Right atrium auricular region (tissue), 2 donors: ENCODE data around the gene RHOBTB1. TPM values are rescaled to one million over a fixed set of nuclear protein-coding genes. Genes with fewer than 3 reads are reported as not detected.

ENCODE experiments used
- DNase-seq: peaks from one replicate; pipeline ENCODE4 v3.0.0-alpha.2; 2019; ENCODE audit warnings: low spot score
- H3K27ac ChIP-seq, 2 donors: fragments of 200-600 bp; sonication (generic); 1 replicate in 1 of 2; 2 replicates in 1 of 2; pipeline ENCODE4 v1.5.1; 2016 to 2019
- H3K27me3 ChIP-seq, 2 donors: fragments of 200-600 bp; sonication (generic); one replicate each; pipeline versions ENCODE4 v1.5.1 to v1.6.0; 2017 to 2019
- H3K36me3 ChIP-seq: fragments of 200-600 bp; sonication (generic); one replicate; pipeline ENCODE4 v1.5.1; 2016
- H3K4me1 ChIP-seq, 2 donors: fragments of 200-600 bp; sonication (generic); one replicate each; pipeline versions ENCODE4 v1.5.1 to v1.6.0; 2017 to 2019
- H3K4me3 ChIP-seq, 2 donors: fragments of 200-600 bp; sonication (generic); 1 replicate in 1 of 2; 2 replicates in 1 of 2; pipeline ENCODE4 v1.5.1; 2017 to 2019; ENCODE audit warnings: mild to moderate bottlenecking in 1 of 2, moderate library complexity in 1 of 2
- H3K9me3 ChIP-seq, 2 donors: fragments of 200-600 bp; sonication (generic); one replicate each; pipeline ENCODE4 v1.5.1; 2019
- total RNA-seq, 2 donors: library from RNA; depleted of rRNA; stranded (reverse); fragments of >200 nt; gene quantifications; one replicate each; pipeline ENCODE4 v1.1.0, GENCODE V29; 2016
- TF ChIP-seq, protein P1 (sequence below), 2 donors: fragments of 200-600 bp; sonication (generic); IDR thresholded peaks; one replicate each; pipeline ENCODE4 v1.5.1; 2019; ENCODE audit warnings: antibody characterized with exemption in 2 of 2

The RHOBTB1 gene
- total RNA-seq, 2 donors from 2014 or later = 13.2 to 16.8 TPM

DNA sequence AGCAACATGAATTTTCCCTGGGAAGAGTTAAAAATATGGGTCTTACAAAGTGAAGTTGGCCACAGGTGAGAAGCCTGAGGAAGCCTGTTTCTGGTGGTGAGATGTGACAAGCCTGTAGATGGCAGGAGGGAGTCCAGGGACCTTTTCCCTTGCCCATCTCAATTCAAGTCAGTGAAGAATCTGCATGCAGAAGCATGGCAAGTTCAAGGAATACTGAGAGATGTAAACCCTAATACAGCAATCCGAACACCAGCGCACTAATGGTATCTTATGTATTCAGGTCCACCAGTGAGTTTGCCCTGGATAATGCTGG is 73.6 kb downstream of the RHOBTB1 start:
- Histone ChIP-seq H3K36me3 (peaks cover 29% of the 10 kb centered on the region), H3K9me3 (no peaks in the 10 kb centered on the region), H3K4me1 (no peaks in the 10 kb centered on the region), H3K4me3 (no peak overlapping the region), H3K27me3 (no peaks in the 10 kb centered on the region), H3K27ac (no peak overlapping the region)
- DNase-seq = no peak
- TF ChIP-seq, protein P1, sequence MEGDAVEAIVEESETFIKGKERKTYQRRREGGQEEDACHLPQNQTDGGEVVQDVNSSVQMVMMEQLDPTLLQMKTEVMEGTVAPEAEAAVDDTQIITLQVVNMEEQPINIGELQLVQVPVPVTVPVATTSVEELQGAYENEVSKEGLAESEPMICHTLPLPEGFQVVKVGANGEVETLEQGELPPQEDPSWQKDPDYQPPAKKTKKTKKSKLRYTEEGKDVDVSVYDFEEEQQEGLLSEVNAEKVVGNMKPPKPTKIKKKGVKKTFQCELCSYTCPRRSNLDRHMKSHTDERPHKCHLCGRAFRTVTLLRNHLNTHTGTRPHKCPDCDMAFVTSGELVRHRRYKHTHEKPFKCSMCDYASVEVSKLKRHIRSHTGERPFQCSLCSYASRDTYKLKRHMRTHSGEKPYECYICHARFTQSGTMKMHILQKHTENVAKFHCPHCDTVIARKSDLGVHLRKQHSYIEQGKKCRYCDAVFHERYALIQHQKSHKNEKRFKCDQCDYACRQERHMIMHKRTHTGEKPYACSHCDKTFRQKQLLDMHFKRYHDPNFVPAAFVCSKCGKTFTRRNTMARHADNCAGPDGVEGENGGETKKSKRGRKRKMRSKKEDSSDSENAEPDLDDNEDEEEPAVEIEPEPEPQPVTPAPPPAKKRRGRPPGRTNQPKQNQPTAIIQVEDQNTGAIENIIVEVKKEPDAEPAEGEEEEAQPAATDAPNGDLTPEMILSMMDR (IDR thresholded peaks at IDR 0.05) = no peak

- no peak overlapping the region for H3K4me3 ChIP-seq
- no peaks in the 10 kb centered on the region for H3K27me3 ChIP-seq
- H3K9me3 ChIP-seq = no peaks in the 10 kb centered on the region
- H3K27ac ChIP-seq = no peak overlapping the region
- TF ChIP-seq, protein P1 (IDR thresholded peaks at IDR 0.05) = no peak
- DNase-seq = no peak
- no peaks in the 10 kb centered on the region for H3K4me1 ChIP-seq
- peaks cover 28% of the 10 kb centered on the region for H3K36me3 ChIP-seq
These were observed 74.2 kb downstream of the RHOBTB1 start for GRCh38 chr10:60869652-60870415.

DNA sequence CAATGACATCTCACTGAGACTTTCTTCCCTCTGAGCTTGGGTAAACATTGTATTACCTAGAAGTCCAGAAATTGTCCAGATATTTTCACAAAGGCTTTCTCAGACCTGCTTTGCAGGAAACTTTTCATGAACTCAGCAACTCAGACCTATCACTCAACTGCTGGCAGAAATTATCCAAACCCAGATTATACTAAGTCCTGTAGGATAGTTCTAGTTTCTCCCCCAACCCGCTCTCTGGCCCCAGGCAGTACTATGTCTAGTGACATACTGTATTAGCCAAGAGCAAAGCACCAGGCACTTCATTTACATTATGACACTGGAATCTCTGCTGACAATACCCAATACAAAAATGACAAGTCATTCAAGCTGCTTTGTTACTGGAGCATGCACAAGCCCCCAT is 75.0 kb downstream of the RHOBTB1 start:
- Histone ChIP-seq H3K27ac (no peak overlapping the region), H3K4me1 (no peaks in the 10 kb centered on the region), H3K9me3 (no peaks in the 10 kb centered on the region), H3K4me3 (no peak overlapping the region), H3K36me3 (peaks cover 19% of the 10 kb centered on the region), H3K27me3 (no peaks in the 10 kb centered on the region)
- TF ChIP-seq, protein P1 (IDR thresholded peaks at IDR 0.05) = no peak
- DNase-seq = no peak

- Histone ChIP-seq H3K36me3 (no peaks in the 10 kb centered on the region), H3K4me1 (no peaks in the 10 kb centered on the region), H3K9me3 (no peaks in the 10 kb centered on the region), H3K4me3 (no peak overlapping the region), H3K27me3 (no peaks in the 10 kb centered on the region), H3K27ac (no peak overlapping the region)
- no peak for DNase-seq
- TF ChIP-seq, protein P1 (IDR thresholded peaks at IDR 0.05) = no peak
These were observed 78.7 kb downstream of the RHOBTB1 start for GRCh38 chr10:60865198-60865783.

GRCh38 chr10:60863796-60864195 is 80.2 kb downstream of the RHOBTB1 start:
- TF ChIP-seq, protein P1 (IDR thresholded peaks at IDR 0.05) = no peak
- H3K27me3 ChIP-seq = no peaks in the 10 kb centered on the region
- DNase-seq = no peak
- H3K4me3 ChIP-seq = no peak overlapping the region
- no peak overlapping the region for H3K27ac ChIP-seq
- H3K4me1 ChIP-seq = no peaks in the 10 kb centered on the region
- no peaks in the 10 kb centered on the region for H3K9me3 ChIP-seq
- H3K36me3 ChIP-seq = no peaks in the 10 kb centered on the region
